GM23248 (cell line): ENCODE data around the gene ZNF674.
"Not testable (repeated sequence)": the region's sequence is repeated elsewhere in the genome, so short reads cannot be mapped to it uniquely, and the experiment has no call there.

ENCODE experiments used
- EZH2 ChIP-seq: fragments of 200-600 bp; sonication (generic); IDR thresholded peaks from 2 replicates; pipeline ENCODE4 v1.6.1; 2018; ENCODE audit warnings: antibody characterized with exemption, mild to moderate bottlenecking; ENCODE audit not compliant: insufficient read depth, poor library complexity, severe bottlenecking
- EZH2phosphoT487 ChIP-seq: fragments of 200-600 bp; sonication (generic); IDR thresholded peaks from 2 replicates; pipeline ENCODE4 v1.6.1; 2018; ENCODE audit warnings: antibody characterized with exemption, moderate library complexity, mild to moderate bottlenecking, low read depth; ENCODE audit not compliant: insufficient read depth

DNA sequence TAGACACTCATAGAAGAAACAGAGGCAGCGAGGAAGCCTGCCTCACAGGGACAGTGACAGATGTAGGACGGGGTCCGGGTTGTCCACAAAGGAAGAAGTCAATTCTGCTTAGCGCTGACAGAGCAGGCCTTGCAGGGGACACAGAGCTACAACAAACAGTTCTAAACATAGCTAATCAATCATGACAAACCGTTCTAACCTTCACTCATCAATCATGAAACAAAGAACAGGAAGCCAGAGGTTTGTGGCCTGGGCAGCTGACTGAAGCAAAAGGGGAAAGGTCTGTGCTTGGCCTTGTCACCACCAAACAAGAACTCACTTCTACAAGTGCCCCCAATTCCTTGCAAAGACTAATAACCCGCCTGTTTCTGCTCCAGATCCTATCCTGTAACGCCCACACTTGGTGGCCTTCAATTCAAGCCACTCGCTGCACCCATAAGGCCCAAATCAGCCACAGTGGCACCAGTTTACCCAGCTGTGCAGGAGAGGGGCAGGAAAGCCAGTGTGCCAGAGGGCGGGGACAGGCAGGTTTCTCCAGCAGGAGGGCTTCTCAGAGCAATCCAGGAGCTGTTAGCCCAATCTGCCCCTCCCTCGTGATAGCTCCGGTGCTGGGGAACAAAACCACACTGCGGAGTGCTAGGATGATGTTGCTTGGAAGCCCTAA, 15.3 kb downstream of the ZNF674 start:
- not testable (repeated sequence) for TF ChIP-seq EZH2phosphoT487, EZH2
